ENCODE measurements around the gene TOMM70. TPM values are rescaled to one million over a fixed set of nuclear protein-coding genes. Genes with fewer than 3 reads are reported as not detected.

TOMM70 gene
- total RNA-seq, 4 donors from 2014 or later: 26.9 to 34.1 (median 31.3) TPM

GRCh38 chr3:100384733-100385525 lies 16.0 kb downstream of the TOMM70 start:
- Histone ChIP-seq H3K36me3 (peaks cover 53% of the 10 kb centered on the region), H3K27me3 (no peaks in the 10 kb centered on the region)
- 83% methylated on average over 8 of the region's 8 CpGs for WGBS

GRCh38 chr3:100376301-100376700 lies 24.6 kb downstream of the TOMM70 start:
- no peak overlapping the region for H3K4me3 ChIP-seq
- DNase-seq (ENCODE audit: low spot score in 2 of 2): no peak
- no peak overlapping the region for H3K27ac ChIP-seq
- no peaks in the 10 kb centered on the region for H3K4me1 ChIP-seq
- 98% methylated on average over 4 of the region's 4 CpGs for WGBS
- H3K9me3 ChIP-seq: no peaks in the 10 kb centered on the region
- H3K27me3 ChIP-seq: no peaks in the 10 kb centered on the region
- peaks cover 77% of the 10 kb centered on the region for H3K36me3 ChIP-seq
- TF ChIP-seq POLR2AphosphoS5 (IDR thresholded peaks at IDR 0.05) (no peak), CTCF (IDR thresholded peaks at IDR 0.05) (no peak), POLR2A (IDR thresholded peaks at IDR 0.05) (no peak), EP300 (IDR thresholded peaks at IDR 0.05) (no peak)

More at GRCh38 chr3:100384733-100385525, 16.0 kb downstream of the TOMM70 start:
- no peak overlapping the region for H3K27ac ChIP-seq
- no peak overlapping the region for H3K4me3 ChIP-seq
- no peak for DNase-seq (ENCODE audit: low spot score in 2 of 2)
- TF ChIP-seq EP300 (IDR thresholded peaks at IDR 0.05): no peak
- TF ChIP-seq POLR2AphosphoS5 (IDR thresholded peaks at IDR 0.05): no peak
- no peak for TF ChIP-seq POLR2A (IDR thresholded peaks at IDR 0.05)
- no peak for TF ChIP-seq CTCF (IDR thresholded peaks at IDR 0.05)
- peaks cover 9% of the 10 kb centered on the region for H3K9me3 ChIP-seq
- H3K4me1 ChIP-seq: no peaks in the 10 kb centered on the region

- no peak for DNase-seq (ENCODE audit: low spot score in 2 of 2)
- TF ChIP-seq CTCF (IDR thresholded peaks at IDR 0.05): no peak
- TF ChIP-seq POLR2A (IDR thresholded peaks at IDR 0.05): no peak
- TF ChIP-seq EP300 (IDR thresholded peaks at IDR 0.05): no peak
- TF ChIP-seq POLR2AphosphoS5 (IDR thresholded peaks at IDR 0.05): no peak
- Histone ChIP-seq H3K27ac (no peak overlapping the region), H3K4me3 (no peak overlapping the region), H3K9me3 (no peaks in the 10 kb centered on the region), H3K4me1 (no peaks in the 10 kb centered on the region), H3K36me3 (peaks cover 76% of the 10 kb centered on the region), H3K27me3 (no peaks in the 10 kb centered on the region)
Observed at GRCh38 chr3:100374521-100374920, 26.4 kb downstream of the TOMM70 start.

DNA sequence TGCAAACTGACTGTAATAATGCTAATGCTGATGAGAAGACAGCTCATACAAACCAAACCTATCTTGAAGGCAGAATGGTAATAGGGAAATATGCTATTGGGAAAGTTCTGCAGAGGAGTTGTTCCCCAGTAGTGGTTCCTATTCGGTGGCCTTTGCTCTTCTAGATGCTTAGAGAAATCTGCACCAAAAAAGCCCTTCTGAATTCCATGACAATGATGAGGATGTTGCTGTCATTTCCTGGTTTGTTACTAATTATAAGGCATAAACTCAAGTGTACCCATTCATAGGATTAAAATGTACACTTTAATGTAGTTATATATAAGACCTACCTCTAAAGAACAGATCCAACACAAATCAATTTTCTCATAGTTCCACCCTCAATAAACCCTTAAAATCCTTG lies 30.1 kb downstream of the TOMM70 start:
- no peak overlapping the region for H3K4me3 ChIP-seq
- DNase-seq (ENCODE audit: low spot score in 2 of 2): no peak
- no peaks in the 10 kb centered on the region for H3K4me1 ChIP-seq
- H3K36me3 ChIP-seq: peaks cover 68% of the 10 kb centered on the region
- 94% methylated on average over 1 of the region's 1 CpG for WGBS
- H3K27ac ChIP-seq: no peak overlapping the region
- no peaks in the 10 kb centered on the region for H3K27me3 ChIP-seq
- TF ChIP-seq EP300 (IDR thresholded peaks at IDR 0.05): no peak
- TF ChIP-seq POLR2A (IDR thresholded peaks at IDR 0.05): no peak
- TF ChIP-seq CTCF (IDR thresholded peaks at IDR 0.05): no peak
- TF ChIP-seq POLR2AphosphoS5 (IDR thresholded peaks at IDR 0.05): no peak
- no peaks in the 10 kb centered on the region for H3K9me3 ChIP-seq

- H3K4me1 ChIP-seq: no peaks in the 10 kb centered on the region
- no peak overlapping the region for H3K27ac ChIP-seq
- DNase-seq (ENCODE audit: low spot score in 2 of 2): no peak
- peaks cover 79% of the 10 kb centered on the region for H3K36me3 ChIP-seq
- TF ChIP-seq POLR2A (IDR thresholded peaks at IDR 0.05) (no peak), EP300 (IDR thresholded peaks at IDR 0.05) (no peak), CTCF (IDR thresholded peaks at IDR 0.05) (no peak)
- no peaks in the 10 kb centered on the region for H3K27me3 ChIP-seq
- H3K4me3 ChIP-seq: no peak overlapping the region
- WGBS: 79% methylated on average over 8 of the region's 8 CpGs
- no peaks in the 10 kb centered on the region for H3K9me3 ChIP-seq
Observed at GRCh38 chr3:100368441-100368840, 32.4 kb downstream of the TOMM70 start.
